Fibroblast of upper back skin (primary cell): ENCODE data around the gene OXTR.
"Not testable (repeated sequence)": the region's sequence is repeated elsewhere in the genome, so short reads cannot be mapped to it uniquely, and the experiment has no call there.

Experiments used
- DNase-seq: peaks from one replicate; pipeline ENCODE4 v3.0.0-alpha.2; 2013

Gene OXTR

DNA sequence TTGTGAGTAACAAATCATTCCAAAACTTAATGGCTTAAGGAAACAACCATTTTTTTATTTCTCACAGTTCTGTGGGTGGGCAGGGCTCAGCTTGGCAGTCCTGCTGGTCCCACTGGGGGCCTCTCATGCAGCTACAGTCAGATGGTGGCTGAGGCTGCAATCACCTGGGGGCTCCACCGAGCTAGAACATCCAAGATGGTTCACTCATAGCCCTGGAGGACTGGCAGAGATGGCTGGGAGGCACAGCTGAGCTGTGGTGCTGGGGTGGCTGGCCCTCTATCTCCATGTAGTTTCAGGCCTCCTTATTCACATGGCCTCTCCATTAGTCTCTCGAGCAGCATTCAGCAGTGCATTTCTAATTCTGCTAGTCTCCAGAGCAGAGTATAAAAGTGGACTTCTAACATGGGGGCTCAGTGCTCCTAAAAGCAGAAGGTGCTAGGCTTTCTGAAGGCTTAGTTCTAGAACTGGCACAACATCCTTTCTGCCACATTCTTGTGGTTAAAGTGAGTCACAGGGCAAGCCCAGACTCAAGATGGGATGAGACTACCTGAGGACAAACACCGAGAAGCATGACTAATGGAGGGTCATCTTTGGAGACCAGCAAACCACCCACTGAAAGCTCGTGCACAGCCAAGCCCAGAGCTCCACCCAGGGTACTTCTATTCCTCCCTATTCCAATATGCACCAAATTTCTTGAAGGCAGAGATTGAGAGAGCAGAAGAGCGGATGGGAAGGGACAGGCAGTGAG, 29.5 kb downstream of the OXTR start:
- DNase-seq, result peak; percentile 71

DNA sequence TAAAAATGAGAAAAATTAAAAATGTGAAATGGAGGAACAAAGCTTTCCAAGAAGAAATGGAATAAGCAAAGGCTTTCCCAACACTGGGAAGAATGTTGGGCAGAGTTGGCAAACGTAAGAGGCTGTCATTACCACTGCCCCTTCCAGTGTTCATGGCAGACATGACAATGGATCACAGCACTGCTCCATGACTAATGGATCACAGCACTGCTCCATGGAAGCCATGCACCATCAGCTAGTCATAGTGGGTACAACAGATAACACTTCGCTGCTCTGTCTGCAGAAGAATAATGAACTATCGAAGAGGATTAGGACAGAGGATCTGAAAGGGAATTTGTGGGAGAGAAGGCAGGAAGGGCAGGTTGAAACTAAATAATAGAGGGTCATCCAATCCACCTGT, 30.8 kb downstream of the OXTR start:
- DNase-seq, result no peak

DNA sequence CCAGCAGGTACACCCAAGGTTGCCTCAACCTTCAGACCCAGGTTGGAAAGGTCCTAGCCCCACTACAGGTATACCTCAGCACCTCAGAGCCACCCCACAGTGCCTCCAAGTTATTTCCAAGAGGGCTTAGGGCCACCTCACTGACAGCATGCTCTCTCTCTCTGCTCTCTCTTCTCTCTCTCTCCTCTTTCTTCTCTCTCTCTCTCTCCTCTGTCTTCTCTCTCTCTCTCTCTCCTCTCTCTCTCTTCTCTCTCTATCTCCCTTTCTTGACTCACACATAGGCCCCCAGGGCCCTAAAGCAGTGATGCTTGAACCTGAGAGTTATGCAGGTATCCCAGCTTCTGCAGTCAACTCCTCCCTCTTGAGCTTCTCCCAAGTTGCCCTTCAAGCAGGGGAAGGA, 31.6 kb downstream of the OXTR start:
- no peak for DNase-seq

DNA sequence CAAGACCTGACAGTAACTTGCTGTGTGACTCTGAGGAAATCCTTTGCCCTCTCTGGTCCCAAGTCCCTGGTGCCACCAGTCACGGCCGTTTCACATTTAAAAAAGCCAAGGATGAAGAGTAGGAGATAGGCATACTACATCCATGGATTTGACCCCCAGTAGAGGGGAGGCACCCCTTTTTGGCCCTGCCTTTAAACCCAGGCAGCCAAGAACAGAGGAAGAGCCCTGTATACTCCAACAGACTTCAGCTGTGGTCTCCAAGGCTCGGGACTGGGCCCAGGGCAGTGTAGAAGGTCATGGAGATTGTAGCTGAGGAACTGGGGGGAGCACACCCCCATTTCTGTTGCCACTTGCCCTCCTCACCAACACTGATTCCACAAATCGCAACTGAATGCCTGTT, 32.1 kb downstream of the OXTR start:
- DNase-seq, result no peak

DNA sequence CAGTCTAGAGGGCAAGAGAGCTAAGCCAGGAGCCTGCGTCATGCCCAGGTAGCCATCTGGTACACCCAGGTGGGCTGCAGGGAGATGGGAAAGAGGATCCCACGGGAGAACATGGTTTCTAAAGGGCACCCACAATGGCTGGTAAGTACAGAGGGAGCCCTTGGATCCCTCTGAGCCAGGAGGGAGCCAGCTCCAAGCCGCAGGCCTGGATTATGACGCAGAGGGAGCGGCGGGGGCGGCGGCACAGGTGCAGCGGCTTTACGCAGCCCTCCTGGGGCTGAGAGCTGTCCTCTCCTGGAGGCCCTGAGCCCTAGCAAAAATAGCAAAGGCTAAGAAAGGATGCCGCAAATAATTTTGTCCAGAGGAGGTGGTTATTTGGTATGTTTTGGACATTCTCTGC, 33.0 kb downstream of the OXTR start:
- DNase-seq, result no peak

DNA sequence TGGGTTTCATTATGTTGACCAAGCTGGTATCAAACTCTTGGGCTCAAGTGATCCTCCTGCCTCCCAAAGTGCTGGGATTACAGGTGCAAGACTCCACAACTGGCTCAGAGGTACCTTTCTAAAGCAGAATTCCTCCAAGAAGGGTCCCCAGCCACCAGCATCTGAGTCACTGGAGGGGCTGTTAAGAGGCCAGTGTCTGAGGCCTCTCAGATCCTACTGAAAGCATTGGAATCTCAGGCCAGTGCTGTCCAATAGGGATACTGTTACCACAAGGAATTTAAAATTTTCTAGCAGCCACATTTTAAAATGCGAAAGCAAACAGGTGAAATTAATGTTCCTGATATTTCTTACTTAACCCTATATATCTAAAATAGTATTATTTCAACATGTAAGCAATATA, 34.5 kb downstream of the OXTR start:
- no peak for DNase-seq

DNA sequence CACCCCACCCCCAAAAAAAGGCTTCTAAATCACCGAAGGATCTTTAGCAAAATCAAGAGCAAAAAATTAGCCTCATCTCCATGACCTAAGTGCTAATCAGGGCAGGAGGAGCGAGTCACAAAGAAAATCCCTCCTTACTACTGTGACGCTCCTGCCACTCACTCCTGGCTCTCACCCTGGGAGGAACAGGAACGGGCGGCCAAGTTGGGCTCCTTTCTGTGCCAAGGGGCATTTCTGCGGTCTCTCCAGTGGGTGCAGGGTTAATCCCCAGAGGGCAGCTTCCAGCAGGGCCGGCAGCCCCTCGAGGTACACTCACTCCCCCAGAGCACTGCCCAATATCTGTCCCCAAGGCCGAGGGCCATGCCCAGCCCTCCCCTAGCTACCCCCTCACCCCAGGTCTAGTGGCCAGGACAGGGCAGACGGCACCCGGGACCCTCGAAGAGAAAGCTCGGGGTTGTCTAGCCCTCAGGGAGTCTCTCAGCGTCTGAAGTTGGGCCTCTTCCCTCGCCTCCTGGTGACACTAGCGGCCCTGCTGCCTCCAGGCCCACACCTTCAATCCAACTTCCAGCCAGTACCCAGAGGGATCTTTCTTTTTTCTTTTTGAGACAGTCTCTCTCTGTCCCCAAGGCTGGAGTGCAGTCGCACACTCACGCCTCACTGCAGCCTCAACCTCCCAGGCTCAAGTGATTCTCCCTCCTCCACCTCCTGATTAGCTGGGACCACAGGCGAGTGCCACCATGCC, 35.1 kb downstream of the OXTR start:
- no peak for DNase-seq

DNA sequence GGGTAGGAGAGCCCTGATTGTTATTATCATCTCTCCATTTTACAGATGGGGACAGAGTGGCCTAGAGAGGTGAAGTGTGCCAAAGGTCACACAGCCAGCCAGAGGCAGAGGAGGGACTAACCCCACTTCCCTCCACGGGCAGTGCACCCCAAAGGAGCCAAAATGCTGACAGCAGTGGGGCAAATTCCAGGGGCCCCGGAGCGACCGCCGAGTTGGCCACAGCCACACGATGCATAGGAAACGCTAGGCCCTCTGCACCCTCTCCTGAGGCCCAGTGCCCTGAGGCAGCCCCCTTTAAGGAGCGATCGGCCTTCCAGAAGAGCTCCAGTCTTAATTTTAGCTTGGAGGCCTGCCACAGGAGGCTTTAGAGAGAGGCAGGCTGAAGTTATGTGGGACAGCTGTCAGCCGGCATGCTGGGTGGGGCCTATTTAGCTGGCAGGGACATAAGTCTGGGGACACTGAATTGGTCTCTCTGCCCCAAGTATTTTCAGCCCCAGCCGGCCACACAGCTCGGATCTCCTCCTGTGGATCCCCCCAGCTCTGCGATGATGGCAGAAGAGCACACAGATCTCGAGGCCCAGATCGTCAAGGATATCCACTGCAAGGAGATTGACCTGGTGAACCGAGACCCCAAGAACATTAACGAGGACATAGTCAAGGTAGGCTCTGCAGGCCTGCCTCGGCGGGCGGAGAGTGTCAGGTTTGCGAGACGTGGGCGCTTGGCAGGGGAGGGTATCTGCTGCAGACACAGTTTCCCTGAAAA, 35.9 kb downstream of the OXTR start, which contains the start of gene CAV3:
TSS of gene CAV3 (plus strand) at position 471 of the 763 bp plus-strand sequence. CDS start at position 546, 75 bp downstream.
- no peak for DNase-seq

DNA sequence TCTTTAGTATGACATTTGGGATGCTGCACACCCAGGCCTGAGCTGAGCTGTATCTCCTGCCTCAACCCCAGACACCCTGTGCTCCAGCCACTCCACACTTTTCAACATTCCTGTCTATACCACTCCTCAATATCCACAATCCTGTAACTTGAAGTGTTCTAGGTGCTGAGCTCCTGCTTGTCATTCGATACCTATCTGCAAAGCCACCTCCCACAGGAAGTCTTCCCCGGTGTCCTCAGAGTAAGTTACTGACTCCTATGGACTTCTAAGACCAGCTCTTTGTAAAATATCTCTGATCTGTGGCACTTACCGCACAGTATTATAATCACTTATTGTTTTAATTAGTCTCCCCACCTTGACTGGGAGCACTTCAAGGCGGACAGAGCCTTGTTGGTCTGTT, 37.0 kb downstream of the OXTR start:
- DNase-seq, result no peak

DNA sequence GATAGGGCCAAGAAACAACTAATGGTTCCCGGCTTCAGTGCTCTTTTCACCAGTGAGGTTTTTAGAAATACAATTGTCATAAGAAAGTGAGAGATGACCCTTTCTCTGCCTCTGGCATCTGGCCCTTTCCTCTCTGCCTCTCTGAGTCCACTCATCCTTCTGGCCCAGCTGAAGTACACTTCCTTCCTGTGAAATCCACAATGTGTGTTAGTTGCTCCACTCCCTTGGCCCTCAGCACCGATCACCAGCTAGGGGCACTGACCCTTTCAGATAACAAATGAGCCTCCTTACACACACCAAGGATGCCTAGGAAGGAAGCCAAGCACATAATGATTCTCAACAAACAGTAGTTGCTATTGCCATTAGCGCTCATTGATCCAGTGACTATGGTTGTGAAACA, 38.8 kb downstream of the OXTR start:
- no peak for DNase-seq

DNA sequence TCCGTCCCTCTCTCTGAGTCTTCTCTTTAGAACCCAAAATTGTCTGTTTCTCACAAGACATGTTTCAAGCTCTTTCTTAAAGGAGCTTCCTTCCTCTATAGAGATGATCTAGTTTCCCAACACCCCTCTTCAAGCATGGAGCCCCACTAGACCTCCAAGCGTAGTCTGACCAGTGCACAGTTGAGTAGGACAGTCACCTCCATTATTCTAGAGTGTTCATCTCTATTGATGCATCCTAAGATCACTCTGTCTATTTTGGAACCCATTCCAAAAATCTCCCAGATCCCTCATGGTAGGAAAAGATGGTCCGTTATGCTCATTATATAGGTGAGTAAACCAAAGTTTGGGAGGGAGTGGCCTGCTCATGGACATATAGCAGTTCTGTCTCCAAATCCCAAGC, 39.9 kb downstream of the OXTR start:
- DNase-seq, result no peak

DNA sequence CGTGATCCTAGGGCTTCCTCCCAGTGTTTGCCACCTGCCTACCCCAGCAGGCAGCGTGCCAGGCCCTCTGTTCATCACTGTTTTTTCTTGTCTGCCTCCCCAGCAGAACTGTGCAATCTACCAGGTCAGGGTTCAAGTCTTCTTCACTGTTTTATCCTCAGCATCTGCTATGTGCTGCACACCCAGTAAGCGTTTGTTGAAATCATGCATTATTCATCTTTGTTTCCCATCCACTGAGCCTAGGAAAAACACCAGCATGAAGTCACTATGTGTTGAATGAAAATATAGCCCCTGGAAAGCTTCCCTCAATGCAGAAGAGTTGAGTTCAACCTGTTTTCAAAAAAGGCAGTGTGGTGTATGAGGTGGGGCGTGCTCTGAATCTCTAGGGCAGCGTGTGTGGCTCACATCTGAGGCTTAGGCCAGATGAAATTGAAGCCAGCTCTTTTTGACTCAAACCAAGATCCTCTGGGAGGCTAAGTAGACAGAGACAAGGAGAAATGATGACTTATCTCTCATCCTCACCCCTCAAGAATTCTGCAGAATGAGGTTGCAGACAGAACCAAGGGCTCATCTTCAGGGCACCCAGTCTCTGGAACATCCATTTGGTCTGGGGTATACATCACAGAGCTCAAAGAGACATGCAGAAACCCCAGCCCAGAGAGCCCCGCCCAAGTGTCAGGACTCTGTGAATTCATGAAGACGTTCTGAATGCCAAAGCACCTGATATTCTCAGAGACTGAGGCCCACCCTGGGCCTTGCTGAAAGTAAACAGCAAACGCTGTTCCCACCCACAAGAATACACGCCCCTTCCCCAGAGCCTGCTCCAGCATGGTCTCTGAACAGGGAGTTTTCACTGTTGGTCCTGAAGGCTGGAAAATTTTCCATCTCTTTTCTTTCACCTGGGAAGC, 41.6 kb downstream of the OXTR start:
- no peak for DNase-seq

DNA sequence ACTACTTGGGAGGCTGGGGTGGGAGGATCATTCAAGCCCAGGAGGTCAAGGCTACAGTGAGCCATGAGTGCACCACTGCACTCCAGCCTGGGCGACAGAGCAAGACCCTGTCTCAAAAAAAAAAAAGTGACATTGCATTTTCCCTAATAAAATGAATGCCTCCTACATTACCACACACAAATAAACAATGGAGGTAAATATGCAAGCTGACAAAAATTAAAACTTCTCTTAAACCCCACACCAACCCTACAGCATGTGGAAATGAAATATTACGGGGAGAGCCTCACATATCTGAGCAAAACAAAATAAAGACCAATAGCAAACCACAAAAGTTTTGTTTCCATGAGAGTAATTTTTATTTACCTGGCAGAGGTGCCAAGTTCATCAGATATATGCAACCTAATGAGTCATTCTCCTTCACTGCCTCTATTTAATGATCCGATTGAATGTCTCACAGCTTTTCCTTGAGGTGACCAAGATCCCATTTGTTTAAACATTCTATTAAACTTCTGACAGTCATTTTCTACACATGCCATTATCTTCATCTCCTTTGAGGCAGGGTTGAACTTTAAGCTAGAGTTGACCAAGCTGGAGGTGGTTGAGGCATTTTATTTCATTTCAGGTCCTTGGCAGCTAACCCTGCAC, 45.2 kb downstream of the OXTR start:
- DNase-seq, result no peak

DNA sequence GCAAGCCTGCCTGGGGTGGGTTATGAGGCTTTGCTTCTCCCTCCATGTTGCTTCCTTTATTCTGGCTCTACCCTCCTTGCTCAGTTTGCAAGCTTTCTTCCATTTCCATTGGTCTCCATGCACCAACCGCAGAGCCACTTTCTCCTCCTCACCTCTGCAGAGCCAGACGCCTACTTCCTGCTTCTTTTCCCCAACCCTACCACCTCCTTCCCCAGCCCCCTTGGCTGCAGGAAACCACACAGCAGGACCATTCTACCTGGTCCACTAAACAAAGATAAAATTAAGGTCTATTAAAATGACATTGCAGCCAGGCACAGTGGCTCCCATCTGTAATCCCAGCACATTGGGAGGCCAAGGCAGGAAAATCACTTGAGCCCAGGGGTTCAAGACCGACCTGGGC, 45.8 kb downstream of the OXTR start:
- no peak for DNase-seq

DNA sequence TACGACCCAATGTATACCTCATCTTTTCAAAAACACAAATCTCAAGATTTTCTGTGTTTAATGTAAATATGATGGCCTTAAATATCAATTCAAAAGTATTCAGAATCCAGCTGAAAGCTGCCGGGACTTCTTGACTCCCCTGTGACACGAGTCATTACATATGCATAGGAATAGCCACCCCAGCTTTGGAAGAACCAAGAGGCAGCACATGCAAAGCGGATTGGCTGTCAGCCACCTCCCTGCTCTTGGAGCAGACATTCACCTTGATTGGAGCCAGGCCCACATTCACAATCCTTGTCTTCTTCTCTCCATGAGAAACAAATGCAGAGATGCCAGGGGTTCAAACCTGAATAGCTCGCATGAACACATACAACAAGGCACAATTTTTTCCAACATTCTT, 46.6 kb downstream of the OXTR start:
- DNase-seq, result no peak

DNA sequence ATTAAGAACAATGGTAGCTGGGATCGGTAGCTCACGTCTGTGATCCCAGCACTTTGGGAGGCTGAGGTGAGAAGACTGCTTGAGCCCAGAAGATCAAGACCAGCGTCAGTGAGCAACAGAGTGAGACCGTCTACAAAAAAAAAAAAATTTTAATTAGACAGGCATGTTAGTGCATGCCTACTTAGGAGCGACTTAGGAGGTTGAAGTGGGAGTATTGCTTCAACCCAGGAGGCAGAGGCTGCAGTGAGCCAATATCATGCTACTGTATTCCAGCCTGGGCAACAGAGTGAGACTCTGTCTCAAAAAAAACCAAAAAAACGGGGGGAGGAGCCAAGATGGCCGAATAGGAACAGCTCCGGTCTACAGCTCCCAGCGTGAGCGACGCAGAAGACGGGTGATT, 53.7 kb downstream of the OXTR start:
- DNase-seq, result not testable (repeated sequence)

DNA sequence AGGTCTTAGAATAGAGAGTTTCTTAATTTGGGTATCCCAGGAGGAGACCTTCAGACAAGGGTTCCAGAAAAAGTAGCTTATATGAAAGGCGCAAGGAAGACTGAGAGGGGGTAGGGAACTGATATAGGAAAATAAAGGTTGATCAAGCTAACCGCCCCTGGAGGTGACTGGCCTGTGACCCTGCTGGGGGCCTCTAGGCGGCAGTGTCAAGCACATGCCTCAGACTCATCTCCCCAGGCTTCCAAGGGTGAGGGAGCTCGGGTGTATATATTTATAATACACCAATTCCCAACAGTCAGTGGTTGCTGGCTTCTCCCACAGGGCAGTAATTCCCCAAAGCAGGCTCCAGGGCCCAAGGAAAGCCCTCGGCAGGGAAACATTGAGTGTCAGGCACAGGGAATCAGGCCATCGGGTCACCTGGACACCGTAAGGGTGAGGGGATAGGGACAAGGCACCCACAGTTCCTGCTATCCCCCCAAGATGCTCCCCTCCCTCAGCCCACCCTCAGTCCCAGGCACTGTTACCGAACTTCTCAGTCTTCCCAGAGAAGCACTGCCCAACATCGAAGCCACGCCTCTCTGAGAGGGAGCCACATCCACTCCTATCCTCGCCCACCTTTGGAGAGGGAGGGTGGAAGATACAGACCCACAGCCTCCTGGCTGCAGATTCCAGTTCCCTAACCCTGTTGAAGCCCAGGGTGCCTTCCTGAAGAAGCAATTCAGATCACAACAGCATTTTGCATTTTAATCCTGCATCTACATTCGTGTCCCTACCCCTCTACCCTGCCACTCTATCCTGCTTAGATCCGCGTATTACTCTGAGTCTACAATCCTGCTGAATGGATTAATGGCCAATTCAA, 55.3 kb downstream of the OXTR start:
- DNase-seq, result peak; percentile 18

DNA sequence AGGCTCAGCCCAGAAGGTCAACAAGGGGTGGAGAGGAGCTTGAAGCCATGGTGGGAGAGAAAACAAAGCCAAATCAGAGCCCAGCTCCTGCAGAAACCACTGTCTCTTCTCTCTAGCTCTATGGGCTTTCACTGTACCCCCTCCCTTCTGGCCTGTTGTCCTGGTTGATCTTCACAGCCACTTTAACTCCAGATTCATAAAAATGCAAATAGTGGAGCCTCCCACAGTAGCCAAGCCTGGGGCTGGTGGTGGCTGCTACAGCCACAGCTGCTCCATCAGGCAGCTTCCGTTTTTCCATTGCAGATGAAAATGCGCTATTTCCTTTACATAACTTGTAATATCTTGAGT, 56.5 kb downstream of the OXTR start:
- no peak for DNase-seq

DNA sequence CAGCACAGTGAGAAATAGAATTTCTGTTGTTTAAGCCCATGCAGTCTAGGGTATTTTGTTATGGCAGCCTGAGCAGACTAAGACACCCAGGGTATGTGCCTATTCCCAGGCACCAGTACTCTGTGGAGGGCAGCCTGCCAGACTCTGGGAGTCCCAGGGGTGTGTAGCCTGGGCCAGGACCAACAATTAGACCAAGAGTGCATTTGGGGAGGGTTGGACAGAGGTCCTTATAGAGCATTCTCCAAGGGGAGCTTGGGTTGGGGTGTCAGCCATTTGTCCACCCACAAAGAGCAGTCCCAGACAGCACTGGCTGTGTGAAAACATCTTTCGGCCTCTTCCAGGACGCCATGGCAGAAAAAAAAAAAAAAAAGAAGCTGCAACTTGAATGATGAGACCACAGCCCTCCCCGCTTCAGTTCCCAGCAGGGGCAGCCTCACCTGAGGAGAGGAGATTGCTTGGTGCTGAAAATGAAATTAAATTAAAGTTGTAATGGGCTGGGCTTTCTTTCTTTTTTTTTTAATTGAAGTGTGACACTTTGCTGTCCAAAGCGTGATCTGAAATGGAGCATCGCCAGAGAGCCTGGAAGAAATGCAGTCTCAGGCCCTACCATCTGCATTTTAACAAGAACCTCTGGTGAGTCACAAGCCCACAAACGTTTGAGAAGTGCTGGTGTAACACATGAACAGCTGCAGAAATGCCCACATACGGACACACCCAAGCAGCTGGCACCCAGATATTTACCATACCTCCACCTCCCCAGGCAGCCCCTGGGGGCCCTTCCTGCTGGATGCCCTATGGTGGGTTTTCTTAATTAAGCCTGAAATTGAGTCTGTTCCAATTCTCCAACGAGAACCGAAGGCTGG, 57.1 kb downstream of the OXTR start:
- DNase-seq, result peak; percentile 31

DNA sequence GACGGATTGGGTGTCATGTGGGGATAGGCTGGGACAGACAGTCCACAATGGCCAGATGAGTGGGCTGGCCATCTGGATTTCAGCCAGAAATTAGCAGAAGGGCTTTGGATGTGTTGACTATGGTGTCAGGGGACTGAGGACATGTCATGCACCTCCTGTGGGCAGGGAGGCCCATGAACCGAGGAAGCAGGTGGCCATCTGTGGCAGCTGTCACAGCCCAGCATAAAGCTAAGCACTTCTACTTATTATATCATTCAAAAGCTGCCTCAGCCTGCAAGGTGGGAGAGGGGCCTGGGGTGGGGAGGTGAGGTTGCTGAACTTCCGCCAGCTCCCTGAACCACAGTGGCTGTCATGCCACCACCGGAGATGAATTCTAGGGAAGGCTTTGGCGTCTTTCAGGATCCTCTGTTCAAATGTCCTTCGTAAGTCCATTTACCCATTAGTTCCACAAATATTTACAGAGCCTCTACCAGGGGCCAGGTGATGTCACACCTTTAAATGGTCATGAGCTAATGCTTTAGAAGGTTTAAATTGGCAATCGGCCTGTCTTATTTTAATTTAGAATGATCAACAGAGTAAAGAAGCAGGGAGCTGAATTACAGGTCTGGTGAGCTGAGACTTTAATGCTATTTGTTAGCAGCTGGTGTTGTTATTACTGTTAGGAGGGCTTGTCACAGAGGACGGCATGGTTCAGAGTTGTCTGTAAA, 59.5 kb downstream of the OXTR start:
- DNase-seq, result no peak
